ENCODE results near the gene RNASE7. TPM values are rescaled to one million over a fixed set of nuclear protein-coding genes. Genes with fewer than 3 reads are reported as not detected.

RNASE7 gene
- total RNA-seq, 2 experiments from 2014 or later: not detected

DNA sequence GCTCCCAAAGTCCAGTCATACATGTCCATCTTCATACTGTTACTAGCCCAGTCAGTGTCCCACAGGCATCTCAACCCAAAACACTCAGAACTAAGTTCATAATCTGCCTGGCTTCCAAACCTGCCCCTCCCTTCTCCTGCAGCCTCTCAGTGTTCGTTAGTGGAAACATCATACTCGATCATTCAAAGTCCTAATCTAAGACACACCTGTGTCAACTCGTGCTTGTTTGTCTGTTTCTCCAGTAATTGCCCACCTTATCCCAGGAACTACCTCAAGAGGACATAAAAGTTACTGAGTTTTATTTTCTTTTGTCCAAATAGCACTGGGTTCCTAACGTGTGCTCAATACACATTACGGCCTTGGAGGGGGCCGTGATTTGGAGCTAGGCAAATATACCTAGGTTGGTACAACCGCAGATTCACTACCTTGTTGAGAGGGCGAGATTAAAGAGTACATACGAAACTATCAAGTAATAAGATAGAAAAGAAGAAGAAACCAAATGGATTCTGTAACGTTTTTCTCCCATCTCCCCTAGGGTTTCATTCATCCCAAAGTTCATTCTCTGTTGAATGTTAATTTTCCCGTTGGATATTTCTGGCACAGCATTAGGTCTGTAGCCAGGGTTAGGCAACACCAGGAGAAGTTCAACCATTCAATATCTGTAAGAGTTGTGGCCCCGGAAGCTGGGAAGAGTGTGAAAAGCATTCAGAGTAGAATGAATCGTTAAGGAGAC, 18.6 kb downstream of the RNASE7 start:
- no peaks in the 10 kb centered on the region for H3K36me3 Mint-ChIP-seq (ENCODE audit: low read depth)
- Histone ChIP-seq H3K27ac (ENCODE audit: low read depth in 1 of 2, low read length in 2 of 2) (no peak overlapping the region), H3K4me3 (ENCODE audit: low read length) (no peak overlapping the region), H3K27me3 (ENCODE audit: control insufficient read depth in 1 of 2, insufficient read depth in 2 of 2, low read length in 2 of 2) (peaks cover 10 to 13% of the 10 kb centered on the region in 2 experiments), H3K4me1 (ENCODE audit: insufficient read depth, low read length) (no peaks in the 10 kb centered on the region), H3K36me3 (ENCODE audit: insufficient read depth, low read length) (no peaks in the 10 kb centered on the region), H3K9me3 (ENCODE audit: control insufficient read depth in 1 of 2, insufficient read depth in 1 of 2, low read length in 2 of 2) (no peaks in the 10 kb centered on the region)
- ChIA-PET POLR2A (no interaction called here), CTCF (interaction anchor here (1.3 kb wide), 1 partner anchor 90 kb away, joined by 4 read pairs; no protein-coding TSS in a partner anchor)
- H3K27ac Mint-ChIP-seq: no peak overlapping the region
- peaks cover 57% of the 10 kb centered on the region for H3K27me3 Mint-ChIP-seq
- TF ChIP-seq, protein P1, sequence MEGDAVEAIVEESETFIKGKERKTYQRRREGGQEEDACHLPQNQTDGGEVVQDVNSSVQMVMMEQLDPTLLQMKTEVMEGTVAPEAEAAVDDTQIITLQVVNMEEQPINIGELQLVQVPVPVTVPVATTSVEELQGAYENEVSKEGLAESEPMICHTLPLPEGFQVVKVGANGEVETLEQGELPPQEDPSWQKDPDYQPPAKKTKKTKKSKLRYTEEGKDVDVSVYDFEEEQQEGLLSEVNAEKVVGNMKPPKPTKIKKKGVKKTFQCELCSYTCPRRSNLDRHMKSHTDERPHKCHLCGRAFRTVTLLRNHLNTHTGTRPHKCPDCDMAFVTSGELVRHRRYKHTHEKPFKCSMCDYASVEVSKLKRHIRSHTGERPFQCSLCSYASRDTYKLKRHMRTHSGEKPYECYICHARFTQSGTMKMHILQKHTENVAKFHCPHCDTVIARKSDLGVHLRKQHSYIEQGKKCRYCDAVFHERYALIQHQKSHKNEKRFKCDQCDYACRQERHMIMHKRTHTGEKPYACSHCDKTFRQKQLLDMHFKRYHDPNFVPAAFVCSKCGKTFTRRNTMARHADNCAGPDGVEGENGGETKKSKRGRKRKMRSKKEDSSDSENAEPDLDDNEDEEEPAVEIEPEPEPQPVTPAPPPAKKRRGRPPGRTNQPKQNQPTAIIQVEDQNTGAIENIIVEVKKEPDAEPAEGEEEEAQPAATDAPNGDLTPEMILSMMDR (IDR thresholded peaks at IDR 0.05): no peak
- ATAC-seq (ENCODE audit: poor library complexity): no peak
- intact Hi-C loops (cut with DNase I, micrococcal nuclease): no loop called here
- no peak for DNase-seq
- no peaks in the 10 kb centered on the region for H3K4me1 Mint-ChIP-seq (ENCODE audit: low read depth)
- H3K4me3 Mint-ChIP-seq: no peak overlapping the region
- H3K9me3 Mint-ChIP-seq: no peaks in the 10 kb centered on the region

DNA sequence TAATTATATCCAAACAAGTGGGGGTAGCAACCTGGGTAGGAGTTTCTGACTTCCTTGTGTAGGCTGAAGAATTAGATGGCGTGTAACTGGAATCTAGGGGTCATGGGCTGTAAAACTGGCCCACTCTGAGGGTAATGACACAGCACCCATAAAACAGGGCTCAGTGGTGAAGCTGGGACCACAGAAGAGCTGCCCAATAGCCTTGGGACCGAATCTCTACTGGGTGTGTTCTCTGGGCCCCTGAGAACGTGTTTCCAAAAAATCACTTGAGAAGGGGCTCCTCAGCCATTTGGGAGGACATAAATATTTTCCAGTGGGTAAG, 19.1 kb downstream of the RNASE7 start:
- no peak overlapping the region for H3K27ac Mint-ChIP-seq
- ATAC-seq (ENCODE audit: poor library complexity) (no peak), DNase-seq (no peak)
- Histone ChIP-seq H3K4me3 (ENCODE audit: low read length) (no peak overlapping the region), H3K9me3 (ENCODE audit: control insufficient read depth in 1 of 2, insufficient read depth in 1 of 2, low read length in 2 of 2) (no peaks in the 10 kb centered on the region), H3K36me3 (ENCODE audit: insufficient read depth, low read length) (no peaks in the 10 kb centered on the region), H3K27ac (ENCODE audit: low read depth in 1 of 2, low read length in 2 of 2) (no peak overlapping the region), H3K27me3 (ENCODE audit: control insufficient read depth in 1 of 2, insufficient read depth in 2 of 2, low read length in 2 of 2) (peaks cover 13% of the 10 kb centered on the region in 2 experiments), H3K4me1 (ENCODE audit: insufficient read depth, low read length) (no peaks in the 10 kb centered on the region)
- intact Hi-C loops (cut with DNase I, micrococcal nuclease): no loop called here
- H3K27me3 Mint-ChIP-seq: peaks cover 62% of the 10 kb centered on the region
- no peaks in the 10 kb centered on the region for H3K9me3 Mint-ChIP-seq
- no peaks in the 10 kb centered on the region for H3K4me1 Mint-ChIP-seq (ENCODE audit: low read depth)
- TF ChIP-seq, protein P1 (IDR thresholded peaks at IDR 0.05): no peak
- POLR2A ChIA-PET: no interaction called here
- no peak overlapping the region for H3K4me3 Mint-ChIP-seq
- H3K36me3 Mint-ChIP-seq (ENCODE audit: low read depth): no peaks in the 10 kb centered on the region
- CTCF ChIA-PET: interaction anchor here (0.9 to 1.3 kb wide), 4 partner anchors 14 to 90 kb away, joined by 3 to 4 read pairs (median 4); no protein-coding TSS in a partner anchor

DNA sequence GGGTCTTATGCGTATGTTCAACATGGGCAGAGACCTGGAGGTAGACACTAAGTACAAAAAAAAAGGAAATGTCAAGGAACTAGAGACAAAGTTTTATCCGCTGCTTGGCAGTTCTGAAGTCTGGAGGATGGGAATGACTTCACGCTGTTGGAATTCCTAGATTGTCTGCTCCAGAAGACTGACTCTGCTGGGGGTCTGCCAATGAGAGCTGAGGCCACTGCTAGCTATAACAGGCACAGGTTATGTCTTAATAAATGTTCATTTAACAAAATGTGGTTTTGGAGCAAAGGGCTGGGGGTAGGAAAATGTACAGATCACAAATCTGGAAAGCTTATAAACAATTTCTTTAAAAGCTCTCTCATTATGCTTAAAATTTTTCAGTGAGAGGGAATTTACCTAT, 21.3 kb downstream of the RNASE7 start:
- Mint-ChIP-seq H3K27ac (no peak overlapping the region), H3K4me3 (no peak overlapping the region), H3K9me3 (no peaks in the 10 kb centered on the region), H3K4me1 (ENCODE audit: low read depth) (peaks cover 4% of the 10 kb centered on the region), H3K27me3 (peaks cover 79% of the 10 kb centered on the region), H3K36me3 (ENCODE audit: low read depth) (no peaks in the 10 kb centered on the region)
- DNase-seq: no peak
- H3K4me3 ChIP-seq (ENCODE audit: low read length): no peak overlapping the region
- ChIA-PET CTCF (interaction anchor here (1.2 kb wide), 2 partner anchors 29 to 42 kb away, joined by 4 to 6 read pairs; no protein-coding TSS in a partner anchor), POLR2A (no interaction called here)
- no peaks in the 10 kb centered on the region for H3K36me3 ChIP-seq (ENCODE audit: insufficient read depth, low read length)
- H3K4me1 ChIP-seq (ENCODE audit: insufficient read depth, low read length): peaks cover 2% of the 10 kb centered on the region
- no peak overlapping the region for H3K27ac ChIP-seq (ENCODE audit: low read depth in 1 of 2, low read length in 2 of 2)
- no peak for ATAC-seq (ENCODE audit: poor library complexity)
- intact Hi-C loops (cut with DNase I, micrococcal nuclease): no loop called here
- TF ChIP-seq, protein P1 (IDR thresholded peaks at IDR 0.05): no peak
- peaks cover 18 to 28% of the 10 kb centered on the region in 2 experiments for H3K27me3 ChIP-seq (ENCODE audit: control insufficient read depth in 1 of 2, insufficient read depth in 2 of 2, low read length in 2 of 2)
- H3K9me3 ChIP-seq (ENCODE audit: control insufficient read depth in 1 of 2, insufficient read depth in 1 of 2, low read length in 2 of 2): no peaks in the 10 kb centered on the region
